Psoas muscle (tissue), 8 donors: Measurements from ENCODE around the gene EMC10. TPM values are rescaled to one million over a fixed set of nuclear protein-coding genes. Genes with fewer than 3 reads are reported as not detected.
A peak's percentile ranks its signal among the peaks of the same experiment; 100 is the strongest.

Experiments used
- ATAC-seq, 4 donors: fragments of 200-7000 bp; cut with Tn5 transposase; one replicate each; pipeline ENCODE4 v1.9.1; 2020; ENCODE audit warnings: moderate library complexity in 3 of 4, mild to moderate bottlenecking in 2 of 4
- DNase-seq, 2 donors: peaks; one replicate each; pipeline ENCODE4 v3.0.0-alpha.2; 2020
- H3K27ac ChIP-seq: fragments of 200-600 bp; one replicate; pipeline ENCODE4 v1.8.0; 2022
- H3K27me3 ChIP-seq, 3 donors: fragments of 200-600 bp in 1 of 3; one replicate each; pipeline versions ENCODE4 v1.6.1 to v1.8.0; 2013 to 2022; ENCODE audit warnings: low read length in 2 of 3, mild to moderate bottlenecking in 2 of 3, moderate library complexity in 1 of 3; ENCODE audit not compliant: insufficient read depth in 3 of 3
- H3K36me3 ChIP-seq, 2 donors: fragments of 200-600 bp in 1 of 2; one replicate each; pipeline versions ENCODE4 v1.6.1 to v1.8.0; 2013 to 2022; ENCODE audit warnings: low read depth in 1 of 2, mild to moderate bottlenecking in 1 of 2, moderate library complexity in 1 of 2; ENCODE audit not compliant: insufficient read depth in 1 of 2
- H3K4me1 ChIP-seq: fragments of 200-600 bp; one replicate; pipeline ENCODE4 v1.8.0; 2022
- H3K4me3 ChIP-seq: fragments of 200-600 bp; one replicate; pipeline ENCODE4 v1.8.0; 2022; ENCODE audit warnings: mild to moderate bottlenecking
- H3K9me3 ChIP-seq: fragments of 200-600 bp; one replicate; pipeline ENCODE4 v1.8.0; 2022
- WGBS, 3 donors: extraction: QIAGEN DNeasy Blood & Tissue Kit; methylation state at CpG; one replicate each; pipeline versions ENCODE4 v1.1.6 to v1.1.7; 2013; 5-methylcytosine and 5-hydroxymethylcytosine counted together
- intact Hi-C, 2 donors: fragments of 100-400 bp; cut with DNase I; formaldehyde crosslinking; loops; one replicate each; pipeline versions ENCODE4 v1.11.0 to v1.14.2; 2022
- polyA plus RNA-seq, 3 donors: library from polyadenylated mRNA; stranded (reverse); fragments of 200-250 nt; gene quantifications; one replicate each; pipeline ENCODE4 v1.2.3, GENCODE V29; 2013
- total RNA-seq, 4 donors: library from RNA; stranded (reverse); fragmentation: NEBNext Ultra II Directional in 2 of 4; extraction: Animal tissue kit (Norgen Biotek cat#: 25700) in 2 of 4; gene quantifications; one replicate each; pipeline versions ENCODE4 v1.2.1 to v1.2.4, GENCODE V29; 2021 to 2023
- TF ChIP-seq, protein P1 (sequence below): fragments of 200-600 bp; IDR thresholded peaks from one replicate; pipeline ENCODE4 v1.8.0; 2022; ENCODE audit warnings: antibody characterized with exemption
- donor health status: healthy with polysubstance abuse.
- donor health status: DM: no; HTN: no; CAD: no; lungs with moderate emphysema.
- donor health status: Bipolar disorder and iron deficiency.
- donor health status: healthy.
- donor health status: DM: yes; HTN: yes; CAD: no.
- donor health status: DM: no; HTN: no; CAD: no.
- donor health status: DM: no; HTN: no; CAD: no.
- donor health status: DM: yes; HTN: yes; CAD: no.

Gene EMC10
- total and polyA plus RNA-seq, 7 donors, result 32.6 to 47.5 (median 37.6) TPM

DNA sequence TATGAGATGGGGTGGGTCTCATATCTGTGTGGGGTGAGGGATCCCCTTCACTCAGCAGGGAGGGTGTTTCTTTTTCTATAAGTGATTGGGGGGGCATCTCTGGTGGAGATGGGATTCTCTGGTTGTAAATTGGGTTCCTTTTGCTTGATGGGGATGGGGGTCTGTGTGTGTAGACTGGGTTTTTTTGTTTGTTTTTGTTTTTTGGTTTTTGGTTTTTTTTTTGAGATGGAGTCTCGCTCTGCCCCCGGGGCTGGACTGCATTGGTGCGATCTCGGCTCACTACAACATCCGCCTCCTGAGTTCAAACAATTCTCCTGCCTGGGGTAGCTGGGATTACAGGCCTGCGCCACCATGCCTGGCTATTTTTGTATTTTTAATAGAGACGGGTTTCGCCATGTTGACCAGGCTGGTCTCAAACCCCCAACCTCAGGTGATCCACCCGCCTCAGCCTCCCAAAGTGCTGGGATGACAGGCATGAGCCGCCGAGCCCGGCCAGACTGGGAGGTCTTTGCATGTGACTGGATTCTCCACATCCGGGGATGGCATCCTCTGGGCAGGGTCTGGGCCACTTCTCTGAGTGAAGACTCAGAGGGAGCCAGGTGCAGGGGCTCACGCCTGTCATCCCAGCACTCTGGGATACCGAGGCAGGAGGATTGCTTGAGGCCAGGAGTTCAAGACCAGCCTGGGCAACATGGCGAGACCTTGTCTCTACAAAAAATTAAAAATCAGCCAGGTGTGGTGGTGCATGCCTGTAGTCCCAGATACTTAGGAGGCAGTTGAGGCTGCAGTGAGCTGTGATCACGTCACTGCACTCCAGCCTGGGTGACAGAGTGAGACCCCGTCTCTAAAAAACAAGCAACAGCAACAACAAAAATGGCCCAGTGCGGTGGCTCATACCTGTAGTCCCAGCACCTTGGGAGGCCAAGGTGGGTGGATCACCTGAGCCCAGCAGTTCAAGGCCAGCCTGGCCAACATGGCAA lies 42.8 kb upstream of the EMC10 start:
- no peak for DNase-seq
- Histone ChIP-seq H3K36me3 (peaks cover 0 to 29% of the 10 kb centered on the region in 2 donors), H3K4me3 (peak overlapping the region; percentile 79), H3K27me3 (peaks cover 0 to 11% (median 0%) of the 10 kb centered on the region in 3 donors), H3K4me1 (peaks cover 13% of the 10 kb centered on the region), H3K9me3 (no peaks in the 10 kb centered on the region), H3K27ac (peak overlapping the region; percentile 87)
- ATAC-seq, result no peak
- intact Hi-C loops, result loop anchor here in 1 of 2 donors (2.0 kb wide), 1 partner anchor 67 kb away; no protein-coding TSS in a partner anchor
- WGBS, 3 donors, result 35 to 57% (median 49%) methylated on average over 19 of the region's 19 CpGs
- TF ChIP-seq, protein P1, sequence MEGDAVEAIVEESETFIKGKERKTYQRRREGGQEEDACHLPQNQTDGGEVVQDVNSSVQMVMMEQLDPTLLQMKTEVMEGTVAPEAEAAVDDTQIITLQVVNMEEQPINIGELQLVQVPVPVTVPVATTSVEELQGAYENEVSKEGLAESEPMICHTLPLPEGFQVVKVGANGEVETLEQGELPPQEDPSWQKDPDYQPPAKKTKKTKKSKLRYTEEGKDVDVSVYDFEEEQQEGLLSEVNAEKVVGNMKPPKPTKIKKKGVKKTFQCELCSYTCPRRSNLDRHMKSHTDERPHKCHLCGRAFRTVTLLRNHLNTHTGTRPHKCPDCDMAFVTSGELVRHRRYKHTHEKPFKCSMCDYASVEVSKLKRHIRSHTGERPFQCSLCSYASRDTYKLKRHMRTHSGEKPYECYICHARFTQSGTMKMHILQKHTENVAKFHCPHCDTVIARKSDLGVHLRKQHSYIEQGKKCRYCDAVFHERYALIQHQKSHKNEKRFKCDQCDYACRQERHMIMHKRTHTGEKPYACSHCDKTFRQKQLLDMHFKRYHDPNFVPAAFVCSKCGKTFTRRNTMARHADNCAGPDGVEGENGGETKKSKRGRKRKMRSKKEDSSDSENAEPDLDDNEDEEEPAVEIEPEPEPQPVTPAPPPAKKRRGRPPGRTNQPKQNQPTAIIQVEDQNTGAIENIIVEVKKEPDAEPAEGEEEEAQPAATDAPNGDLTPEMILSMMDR, result no peak

DNA sequence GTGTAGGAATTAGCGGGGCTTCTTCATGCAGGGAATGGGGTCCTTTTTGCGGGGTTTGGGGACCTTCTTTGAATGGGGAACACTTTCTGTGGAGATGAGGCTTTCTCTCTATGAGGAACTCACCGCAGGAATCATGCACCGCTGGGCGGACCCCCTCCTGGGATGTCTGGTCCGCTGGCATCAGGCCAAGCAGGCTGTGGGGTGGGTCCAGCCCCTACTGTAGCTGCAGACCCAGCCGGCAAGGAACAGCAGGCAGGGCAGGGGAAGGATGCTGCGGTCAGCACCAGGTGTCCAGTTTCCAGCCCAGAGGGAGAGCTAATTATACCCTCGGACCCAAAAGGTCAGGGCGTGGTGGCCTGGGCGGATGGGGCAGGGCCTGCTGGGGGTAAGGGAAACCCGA lies 41.8 kb upstream of the EMC10 start:
- Histone ChIP-seq H3K27ac (peak overlapping the region; percentile 87), H3K4me1 (peaks cover 13% of the 10 kb centered on the region), H3K27me3 (peaks cover 0 to 11% (median 0%) of the 10 kb centered on the region in 3 donors), H3K9me3 (no peaks in the 10 kb centered on the region), H3K4me3 (peak overlapping the region; percentile 79), H3K36me3 (peaks cover 0 to 29% of the 10 kb centered on the region in 2 donors)
- TF ChIP-seq, protein P1, result no peak
- whole genome bisulfite sequencing, 3 donors, result 14 to 21% (median 18%) methylated on average over 12 of the region's 12 CpGs
- DNase-seq (peak in 1 of 2 donors; percentile 81), ATAC-seq (peak; percentile 48 to 76 (median 66))
- intact Hi-C loops, result no loop called here

DNA sequence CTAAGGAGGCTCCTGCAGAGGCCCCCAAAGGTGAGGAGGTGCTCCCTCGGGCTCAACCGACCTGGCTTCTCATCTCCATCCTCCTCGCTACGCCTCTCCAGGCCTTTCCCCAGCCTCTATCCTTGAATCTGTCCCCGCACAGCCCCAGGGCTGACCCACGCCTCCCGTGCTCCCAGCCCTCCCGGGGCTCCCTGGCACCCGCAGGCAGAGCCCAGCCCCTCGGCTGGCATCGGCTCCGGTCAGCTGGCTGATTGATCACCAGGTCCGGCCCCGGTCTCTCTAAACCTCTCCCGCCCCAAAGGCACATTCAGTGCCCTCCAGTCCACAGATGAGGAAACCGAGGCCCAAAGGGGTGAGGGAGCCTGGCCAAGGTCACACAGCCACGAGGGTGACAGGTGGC lies 41.1 kb upstream of the EMC10 start:
- Histone ChIP-seq H3K36me3 (peaks cover 0 to 35% of the 10 kb centered on the region in 2 donors), H3K27ac (peak overlapping the region; percentile 50), H3K27me3 (peaks cover 0 to 11% (median 0%) of the 10 kb centered on the region in 3 donors), H3K4me3 (peak overlapping the region; percentile 51), H3K9me3 (no peaks in the 10 kb centered on the region), H3K4me1 (peaks cover 13% of the 10 kb centered on the region)
- ATAC-seq, result no peak
- WGBS, 3 donors, result 38 to 69% (median 60%) methylated on average over 15 to 17 of the region's 17 CpGs
- DNase-seq, result no peak
- intact Hi-C loops, result no loop called here
- TF ChIP-seq, protein P1, result no peak

DNA sequence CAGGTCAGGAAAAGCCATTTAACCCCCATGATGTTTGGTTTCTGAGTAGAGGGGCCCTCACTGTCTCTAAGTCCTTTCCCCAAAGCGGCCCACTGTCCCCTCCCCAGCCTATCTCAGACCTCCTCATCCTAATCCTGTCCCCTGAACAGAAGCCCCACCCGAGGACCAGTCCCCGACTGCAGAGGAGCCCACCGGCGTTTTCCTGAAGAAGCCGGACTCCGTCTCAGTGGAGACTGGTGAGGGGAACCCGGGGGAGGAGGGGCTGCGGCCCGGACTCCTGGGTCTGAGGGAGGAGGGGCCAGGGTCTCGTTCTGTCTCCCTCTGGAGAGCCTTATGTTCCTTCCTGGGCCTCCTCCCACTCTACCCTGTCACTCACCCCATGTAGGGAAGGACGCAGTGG lies 40.7 kb upstream of the EMC10 start:
- Histone ChIP-seq H3K4me3 (peak overlapping the region; percentile 51), H3K27ac (peak overlapping the region; percentile 50), H3K9me3 (no peaks in the 10 kb centered on the region), H3K36me3 (peaks cover 0 to 37% of the 10 kb centered on the region in 2 donors), H3K27me3 (peaks cover 0 to 11% (median 0%) of the 10 kb centered on the region in 3 donors), H3K4me1 (peaks cover 12% of the 10 kb centered on the region)
- 66 to 78% (median 66%) methylated on average over 12 of the region's 12 CpGs for WGBS, 3 donors
- intact Hi-C loops, result no loop called here
- TF ChIP-seq, protein P1, result no peak
- DNase-seq (no peak), ATAC-seq (no peak)
